K562 (cell line): ENCODE data around the gene PIN1. TPM values are rescaled to one million over a fixed set of nuclear protein-coding genes. Genes with fewer than 3 reads are reported as not detected.

Source experiments
- ATF1 ChIP-seq, 2 experiments: fragments of 450-650 bp in 1 of 2; IDR thresholded peaks; 2 replicates each; pipeline ENCODE4 v1.6.1; 2016; ENCODE audit warnings: missing compliant biosample characterization in 1 of 2, missing genetic modification characterization in 1 of 2
- CCAR2 ChIP-seq: fragments of 200-400 bp; formaldehyde crosslinking; IDR thresholded peaks from 2 replicates; pipeline ENCODE4 v1.6.1; 2017; ENCODE audit warnings: mild to moderate bottlenecking, low read depth, low read length
- CTBP1 ChIP-seq: fragments of 450-650 bp; IDR thresholded peaks from 2 replicates; pipeline ENCODE4 v1.6.1; 2016; ENCODE audit warnings: borderline replicate concordance
- FOXK2 ChIP-seq, 2 experiments: fragments of 450-650 bp; IDR thresholded peaks in 1 of 2; conservative IDR thresholded peaks in 1 of 2; 2 replicates each; pipeline ENCODE4 v1.6.1; 2016; ENCODE audit warnings: low read depth in 2 of 2, mild to moderate bottlenecking in 1 of 2
- GABPA ChIP-seq: fragments of 200-800 bp; sonication (Bioruptor generic); conservative IDR thresholded peaks from 2 replicates; pipeline ENCODE4 v1.6.1; 2016; ENCODE audit warnings: low read depth, missing genetic modification characterization, missing compliant biosample characterization
- HNRNPLL ChIP-seq: fragments of 200-400 bp; formaldehyde crosslinking; IDR thresholded peaks from 2 replicates; pipeline ENCODE4 v1.6.1; 2017; ENCODE audit warnings: low read length, low read depth, mild to moderate bottlenecking; ENCODE audit not compliant: poor library complexity, severe bottlenecking
- JUND ChIP-seq, 2 experiments: IDR thresholded peaks; 2 replicates in 1 of 2; 3 replicates in 1 of 2; pipeline ENCODE4 v1.6.1; 2011; ENCODE audit warnings: borderline replicate concordance in 2 of 2, low read depth in 2 of 2, low read length in 2 of 2, improper control_type of control experiment in 1 of 2, missing biosample characterization in 1 of 2, missing genetic modification characterization in 1 of 2, missing genetic modification reagents in 1 of 2
- KLF6 ChIP-seq: fragments of 250-450 bp; sonication (Bioruptor Pico); IDR thresholded peaks from 2 replicates; pipeline ENCODE4 v1.4.0; 2020; ENCODE audit warnings: mild to moderate bottlenecking, moderate library complexity, borderline replicate concordance
- MAZ ChIP-seq, 2 experiments: fragments of 450-650 bp in 1 of 2; sonication (generic) in 1 of 2; formaldehyde crosslinking; IDR thresholded peaks in 1 of 2; conservative IDR thresholded peaks in 1 of 2; 2 replicates each; pipeline versions ENCODE4 v1.4.0 to v1.5.0; 2020; ENCODE audit warnings: mild to moderate bottlenecking in 1 of 2, missing genetic modification reagents in 1 of 2
- MTA3 ChIP-seq: fragments of 450-650 bp; formaldehyde crosslinking; IDR thresholded peaks from 2 replicates; pipeline ENCODE4 v1.6.1; 2017; ENCODE audit warnings: mild to moderate bottlenecking, borderline replicate concordance
- POLR2A ChIP-seq: fragments of 450-650 bp; conservative IDR thresholded peaks from 2 replicates; pipeline ENCODE4 v1.6.1; 2016
- POLR2G ChIP-seq: fragments of 200-400 bp; formaldehyde crosslinking; IDR thresholded peaks from 2 replicates; pipeline ENCODE4 v1.6.1; 2017; ENCODE audit warnings: low read depth, mild to moderate bottlenecking, antibody characterized with exemption, low read length, moderate library complexity
- RB1 ChIP-seq: fragments of 450-650 bp; IDR thresholded peaks from 2 replicates; pipeline ENCODE4 v1.6.1; 2017; ENCODE audit warnings: low read depth, mild to moderate bottlenecking
- SOX6 ChIP-seq: fragments of 450-650 bp; IDR thresholded peaks from 2 replicates; pipeline ENCODE4 v1.6.1; 2014; ENCODE audit warnings: mild to moderate bottlenecking
- TAF7 ChIP-seq: fragments of 450-650 bp; IDR thresholded peaks from 2 replicates; pipeline ENCODE4 v1.6.1; 2016; ENCODE audit warnings: missing genetic modification characterization, missing compliant biosample characterization
- TBP ChIP-seq: optimal IDR thresholded peaks from 2 replicates; pipeline ENCODE3; 2011; ENCODE audit warnings: low read depth, low read length, improper control_type of control experiment
- TGIF2 ChIP-seq: sonication (generic); formaldehyde crosslinking; IDR thresholded peaks from 2 replicates; pipeline ENCODE4 v1.8.1; 2022; ENCODE audit warnings: mild to moderate bottlenecking, missing genetic modification reagents, moderate library complexity
- TOE1 ChIP-seq, 2 experiments: fragments of 450-650 bp in 1 of 2; sonication (generic) in 1 of 2; formaldehyde crosslinking in 1 of 2; IDR thresholded peaks; 2 replicates each; pipeline versions ENCODE4 v1.7.1 to v1.8.0; 2016 to 2022; ENCODE audit warnings: borderline replicate concordance in 2 of 2, mild to moderate bottlenecking in 2 of 2, antibody characterized with exemption in 1 of 2, inconsistent platforms in 1 of 2, low read depth in 1 of 2, missing genetic modification reagents in 1 of 2, moderate library complexity in 1 of 2
- polyA plus RNA-seq, 8 experiments: library from polyadenylated mRNA; depleted of rRNA in 4 of 8; stranded (reverse) in 5 of 8; unstranded in 3 of 8; fragments of >200 nt; fragmentation: Nextera tagmentation in 2 of 8; fragmentation: Illumina TruSeq in 1 of 8; extraction: Ambion mirVana in 2 of 8; extraction: Trizol in 1 of 8; gene quantifications; 2 replicates each; pipeline versions ENCODE4 v1.2.1 to v1.2.3, GENCODE V29; 2011 to 2014; ENCODE audit warnings: inconsistent platforms in 1 of 8, missing spikeins in 1 of 8
- total RNA-seq, 7 experiments: library from RNA; depleted of rRNA in 6 of 7; stranded (reverse); fragments of >200 nt in 6 of 7; fragmentation: Illumina TruSeq in 2 of 7; extraction: Trizol in 2 of 7; gene quantifications; 2 replicates each; pipeline versions ENCODE4 v1.2.1 to v1.2.3, GENCODE V29; 2011 to 2021; ENCODE audit warnings: low replicate concordance in 1 of 7
- TF ChIP-seq, protein P1 (sequence below): fragments of 200-800 bp; sonication (Bioruptor generic); IDR thresholded peaks from 2 replicates; pipeline ENCODE4 v1.6.1; 2017; ENCODE audit warnings: missing genetic modification characterization, missing compliant biosample characterization
- TF ChIP-seq, protein P2 (sequence below), 3 experiments: fragments of 200-800 bp in 1 of 3; fragments of 250-450 bp in 1 of 3; fragments of 450-650 bp in 1 of 3; sonication (Bioruptor Pico) in 1 of 3; sonication (Bioruptor generic) in 1 of 3; formaldehyde crosslinking in 1 of 3; IDR thresholded peaks; 2 replicates each; pipeline versions ENCODE4 v1.6.1 to v1.8.0; 2016 to 2022; ENCODE audit warnings: mild to moderate bottlenecking in 2 of 3, missing genetic modification characterization in 2 of 3, missing compliant biosample characterization in 1 of 3, moderate library complexity in 1 of 3

PIN1 gene
- total and polyA plus RNA-seq, 9 of the 15 experiments (the other 6 are each of a cell fraction or from before 2014, with no cell fraction given) = 1.6 to 178 (median 42.5) TPM

DNA sequence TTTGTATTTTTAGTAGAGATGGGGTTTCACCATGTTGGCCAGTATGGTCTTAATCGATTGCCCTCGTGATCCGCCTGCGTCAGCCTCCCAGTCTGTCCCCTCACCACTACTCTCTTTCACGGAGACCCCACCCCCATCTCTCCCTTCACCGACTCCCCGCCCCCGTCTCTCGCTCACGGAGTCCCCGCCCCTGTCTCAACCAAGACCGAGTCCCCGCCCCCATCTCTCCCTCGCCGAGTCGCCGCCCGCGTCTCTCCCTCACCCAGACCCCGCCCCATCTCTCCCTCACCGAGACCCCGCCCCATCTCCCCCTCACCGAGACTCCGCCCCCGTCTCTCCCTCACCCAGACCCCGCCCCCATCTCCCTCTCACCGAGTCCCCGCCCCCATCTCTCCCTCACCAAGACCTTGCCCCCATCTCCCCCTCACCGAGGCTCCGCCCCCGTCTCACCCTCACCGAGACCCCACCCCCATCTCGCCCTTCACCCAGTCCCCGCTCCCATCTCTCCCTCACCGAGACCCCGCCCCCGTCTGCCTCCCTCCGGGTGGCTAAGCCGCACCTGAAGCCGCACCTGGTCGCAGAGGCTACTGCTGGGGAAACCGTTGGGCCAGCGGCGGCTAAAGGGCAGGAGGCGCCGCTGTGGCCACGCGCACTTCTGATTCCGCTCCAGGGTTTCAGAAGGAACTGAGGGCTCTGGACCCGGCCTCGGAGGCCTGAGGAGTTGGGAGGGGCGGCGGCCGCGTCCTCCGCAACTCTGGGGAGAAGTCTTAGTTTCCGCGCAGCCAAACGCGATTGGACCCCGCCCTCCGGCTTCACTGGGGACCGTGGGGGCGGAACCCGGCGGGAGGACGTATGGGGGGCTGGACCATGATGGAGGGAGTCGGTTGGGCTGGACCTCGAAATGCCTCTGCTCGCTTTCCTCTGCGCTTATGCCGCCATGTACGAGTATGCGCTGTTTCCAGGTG is 49.5 kb upstream of the PIN1 start (continued):
- TF ChIP-seq ATF1 (CRISPR knock-in tag; IDR thresholded peaks at IDR 0.05) (no peak), ATF1 (tag; IDR thresholded peaks at IDR 0.05) (peak; percentile 56), JUND (IDR thresholded peaks at IDR 0.05; ENCODE audit: borderline replicate concordance, low read depth, low read length) (no peak; the same call in 1 of the 2 replicates), JUND (tag; IDR thresholded peaks at IDR 0.05; ENCODE audit: borderline replicate concordance, low read depth, low read length) (peak; percentile 30; the same call in 1 of the 3 replicates), TBP (peak; percentile 77), SOX6 (peak; percentile 61), CCAR2 (no peak), TOE1 (IDR thresholded peaks at IDR 0.05; ENCODE audit: borderline replicate concordance) (no peak), TOE1 (CRISPR knock-in tag; IDR thresholded peaks at IDR 0.05; ENCODE audit: borderline replicate concordance, low read depth) (no peak), MAZ (CRISPR knock-in tag; conservative IDR thresholded peaks at IDR 0.05 in 1 of 2, IDR thresholded peaks at IDR 0.05 in 1 of 2) (peak; percentile 89 to 91; a peak in 3 of 4 replicates), MTA3 (peak; percentile 84), FOXK2 (conservative IDR thresholded peaks at IDR 0.05 in 1 of 2, IDR thresholded peaks at IDR 0.05 in 1 of 2; ENCODE audit: low read depth in 2 of 2) (0 out of 4 replicates have a peak, but pooled peaks of 1 of the 2 experiments have one; percentile 14), HNRNPLL (peak; percentile 92), CTBP1 (peak; percentile 95), TGIF2 (CRISPR knock-in tag) (peak; percentile 46; the same call in 1 of the 2 replicates), TAF7 (tag) (no peak; the same call in 1 of the 2 replicates), KLF6 (peak; percentile 49; the same call in 1 of the 2 replicates), POLR2A (peak; percentile 93), GABPA (tag) (0 out of 2 replicates have a peak, but pooled peaks have one; percentile 25), POLR2G (peak; percentile 98), RB1 (peak; percentile 35; the same call in 1 of the 2 replicates)
- TF ChIP-seq, protein P1, sequence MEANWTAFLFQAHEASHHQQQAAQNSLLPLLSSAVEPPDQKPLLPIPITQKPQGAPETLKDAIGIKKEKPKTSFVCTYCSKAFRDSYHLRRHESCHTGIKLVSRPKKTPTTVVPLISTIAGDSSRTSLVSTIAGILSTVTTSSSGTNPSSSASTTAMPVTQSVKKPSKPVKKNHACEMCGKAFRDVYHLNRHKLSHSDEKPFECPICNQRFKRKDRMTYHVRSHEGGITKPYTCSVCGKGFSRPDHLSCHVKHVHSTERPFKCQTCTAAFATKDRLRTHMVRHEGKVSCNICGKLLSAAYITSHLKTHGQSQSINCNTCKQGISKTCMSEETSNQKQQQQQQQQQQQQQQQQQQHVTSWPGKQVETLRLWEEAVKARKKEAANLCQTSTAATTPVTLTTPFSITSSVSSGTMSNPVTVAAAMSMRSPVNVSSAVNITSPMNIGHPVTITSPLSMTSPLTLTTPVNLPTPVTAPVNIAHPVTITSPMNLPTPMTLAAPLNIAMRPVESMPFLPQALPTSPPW (CRISPR knock-in tag) = peak; percentile 89
- TF ChIP-seq, protein P2, sequence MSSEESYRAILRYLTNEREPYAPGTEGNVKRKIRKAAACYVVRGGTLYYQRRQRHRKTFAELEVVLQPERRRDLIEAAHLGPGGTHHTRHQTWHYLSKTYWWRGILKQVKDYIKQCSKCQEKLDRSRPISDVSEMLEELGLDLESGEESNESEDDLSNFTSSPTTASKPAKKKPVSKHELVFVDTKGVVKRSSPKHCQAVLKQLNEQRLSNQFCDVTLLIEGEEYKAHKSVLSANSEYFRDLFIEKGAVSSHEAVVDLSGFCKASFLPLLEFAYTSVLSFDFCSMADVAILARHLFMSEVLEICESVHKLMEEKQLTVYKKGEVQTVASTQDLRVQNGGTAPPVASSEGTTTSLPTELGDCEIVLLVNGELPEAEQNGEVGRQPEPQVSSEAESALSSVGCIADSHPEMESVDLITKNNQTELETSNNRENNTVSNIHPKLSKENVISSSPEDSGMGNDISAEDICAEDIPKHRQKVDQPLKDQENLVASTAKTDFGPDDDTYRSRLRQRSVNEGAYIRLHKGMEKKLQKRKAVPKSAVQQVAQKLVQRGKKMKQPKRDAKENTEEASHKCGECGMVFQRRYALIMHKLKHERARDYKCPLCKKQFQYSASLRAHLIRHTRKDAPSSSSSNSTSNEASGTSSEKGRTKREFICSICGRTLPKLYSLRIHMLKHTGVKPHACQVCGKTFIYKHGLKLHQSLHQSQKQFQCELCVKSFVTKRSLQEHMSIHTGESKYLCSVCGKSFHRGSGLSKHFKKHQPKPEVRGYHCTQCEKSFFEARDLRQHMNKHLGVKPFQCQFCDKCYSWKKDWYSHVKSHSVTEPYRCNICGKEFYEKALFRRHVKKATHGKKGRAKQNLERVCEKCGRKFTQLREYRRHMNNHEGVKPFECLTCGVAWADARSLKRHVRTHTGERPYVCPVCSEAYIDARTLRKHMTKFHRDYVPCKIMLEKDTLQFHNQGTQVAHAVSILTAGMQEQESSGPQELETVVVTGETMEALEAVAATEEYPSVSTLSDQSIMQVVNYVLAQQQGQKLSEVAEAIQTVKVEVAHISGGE (CRISPR knock-in tag; IDR thresholded peaks at IDR 0.05) = peak in 1 of 3 experiments; percentile 57; a peak in 2 of 6 replicates
